Measurements from ENCODE around the gene ZNF621. TPM values are rescaled to one million over a fixed set of nuclear protein-coding genes. Genes with fewer than 3 reads are reported as not detected.
A peak's percentile ranks its signal among the peaks of the same experiment; 100 is the strongest.

ZNF621 gene
- total RNA-seq = 10 to 100 TPM in 1 of 4 donors, 1 to 10 TPM in 3; 5.1 to 13.4 (median 8.3) TPM

DNA sequence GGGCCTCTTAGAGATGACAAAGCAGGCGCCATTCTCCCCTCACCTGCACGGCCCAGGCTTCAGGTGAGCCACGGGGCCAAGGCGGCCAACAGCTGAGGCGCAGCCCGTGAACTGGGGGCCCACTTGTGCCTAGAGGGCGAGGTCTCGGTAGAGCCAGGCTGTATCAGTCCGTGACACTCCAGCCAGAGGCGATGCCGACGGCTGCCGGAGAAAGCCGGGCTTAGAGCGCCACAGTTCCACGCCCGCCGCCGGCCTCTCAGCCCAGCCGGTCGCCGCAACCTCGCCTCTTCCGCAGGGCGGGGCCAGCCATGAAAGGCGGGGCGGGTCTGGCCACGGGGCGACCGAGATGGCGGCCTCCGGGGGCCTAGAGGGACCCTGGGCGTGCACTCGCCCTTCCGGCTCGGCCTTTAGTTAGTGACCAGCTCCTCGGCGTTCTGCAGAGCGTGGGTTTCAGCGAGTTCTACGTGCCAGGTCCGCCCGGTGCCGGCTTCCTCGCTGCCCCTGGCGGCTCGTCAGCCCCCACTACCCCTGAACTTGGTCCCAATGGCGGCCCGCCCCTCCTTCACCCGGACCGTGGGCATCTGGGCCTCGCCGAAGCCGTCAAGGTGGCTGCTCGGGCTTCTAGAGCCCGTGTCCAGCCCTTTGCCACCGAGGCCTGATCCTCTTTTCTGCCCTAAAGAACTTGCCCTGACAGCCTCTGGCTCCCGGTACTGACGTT, at the start of gene ZNF621:
Gene ZNF621 (plus strand): TSS at position 393 of the 718 bp plus-strand sequence. CDS start 881 bp downstream, outside the sequence.
- Histone ChIP-seq H3K27ac (peak within 1 kb of the TSS; percentile 92 to 96 (median 95)), H3K4me1 (peaks cover 7 to 23% (median 9%) of the 10 kb centered on the region in 3 donors), H3K27me3 (no peaks in the 10 kb centered on the region), H3K4me3 (peak within 1 kb of the TSS; percentile 75 to 98 (median 89)), H3K36me3 (peaks cover 0 to 35% (median 3%) of the 10 kb centered on the region in 3 donors), H3K9me3 (no peaks in the 10 kb centered on the region)
- peak; percentile 39 for DNase-seq
- 3 to 7% methylated on average over 3 to 8 of the region's 59 CpGs for WGBS, 2 donors
- intact Hi-C loops (cut with DNase I) = no loop called here
- TF ChIP-seq CTCF (IDR thresholded peaks at IDR 0.05) (peak in 2 of 6 experiments; percentile 3 to 11), POLR2A (IDR thresholded peaks at IDR 0.05) (peak in 3 of 4 donors; percentile 59 to 90 (median 82))

- DNase-seq = peak; percentile 7
- intact Hi-C loops (cut with DNase I) = no loop called here
- Histone ChIP-seq H3K4me1 (peaks cover 0 to 17% (median 5%) of the 10 kb centered on the region in 3 donors), H3K4me3 (peak within 1 kb of the TSS; percentile 67 to 93 (median 88)), H3K36me3 (peaks cover 0 to 32% (median 0%) of the 10 kb centered on the region in 3 donors), H3K27me3 (no peaks in the 10 kb centered on the region), H3K9me3 (no peaks in the 10 kb centered on the region), H3K27ac (peak within 1 kb of the TSS; percentile 82 to 84 (median 82))
- 8 to 11% methylated on average over 29 to 32 of the region's 48 CpGs for WGBS, 2 donors
- no peak for TF ChIP-seq CTCF (IDR thresholded peaks at IDR 0.05)
- TF ChIP-seq POLR2A (IDR thresholded peaks at IDR 0.05) = no peak
Observed at GRCh38 chr3:40476478-40477470, 48.0 kb upstream of the ZNF621 start, which contains the start of gene ZNF619. ZNF619 (plus strand) TSS chr3:40477122; CDS start chr3:40477980, 858 bp downstream.

DNA sequence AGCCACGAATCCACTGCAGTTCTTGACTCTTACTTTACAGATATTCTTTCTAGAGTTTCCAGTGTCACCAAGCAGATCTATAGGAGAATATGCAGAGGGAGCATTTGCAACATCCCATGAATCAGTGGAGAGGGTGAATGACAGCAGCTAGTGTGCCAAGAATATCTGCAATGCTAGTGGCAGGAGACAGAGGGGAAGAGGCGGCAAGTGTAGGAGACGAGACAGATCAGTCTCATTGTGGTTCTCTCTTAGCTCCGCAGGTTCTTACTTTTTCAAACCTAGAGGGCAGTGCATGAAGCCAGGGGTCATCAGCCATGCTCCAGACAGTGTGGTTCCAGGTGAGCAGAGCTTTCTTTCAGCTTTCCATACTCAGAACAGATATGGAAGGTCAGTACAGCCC, 47.1 kb upstream of the ZNF621 start:
- Histone ChIP-seq H3K36me3 (peaks cover 0 to 41% (median 0%) of the 10 kb centered on the region in 3 donors), H3K9me3 (no peaks in the 10 kb centered on the region), H3K27me3 (no peaks in the 10 kb centered on the region), H3K4me3 (peak overlapping the region; percentile 67 to 93 (median 88)), H3K4me1 (peaks cover 0 to 17% (median 5%) of the 10 kb centered on the region in 3 donors), H3K27ac (peak overlapping the region in 1 of 4 donors; percentile 84)
- intact Hi-C loops (cut with DNase I) = no loop called here
- no peak for DNase-seq
- TF ChIP-seq CTCF (IDR thresholded peaks at IDR 0.05) (no peak), POLR2A (IDR thresholded peaks at IDR 0.05) (no peak)
- 33 to 53% methylated on average over 4 of the region's 4 CpGs for WGBS, 2 donors

DNA sequence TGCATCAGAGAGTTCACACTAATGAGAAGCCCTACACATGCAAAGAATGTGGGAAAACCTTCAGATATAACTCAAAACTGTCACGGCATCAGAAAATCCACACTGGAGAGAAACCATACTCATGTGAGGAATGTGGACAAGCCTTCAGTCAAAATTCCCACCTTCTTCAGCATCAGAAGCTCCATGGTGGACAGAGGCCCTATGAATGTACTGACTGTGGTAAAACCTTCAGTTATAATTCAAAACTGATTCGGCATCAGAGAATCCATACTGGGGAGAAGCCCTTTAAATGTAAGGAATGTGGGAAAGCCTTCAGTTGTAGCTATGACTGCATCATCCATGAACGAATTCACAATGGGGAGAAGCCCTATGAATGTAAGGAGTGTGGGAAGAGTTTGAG, 37.6 kb upstream of the ZNF621 start:
- TF ChIP-seq POLR2A (IDR thresholded peaks at IDR 0.05) (no peak), CTCF (IDR thresholded peaks at IDR 0.05) (no peak)
- 93 to 98% methylated on average over 3 of the region's 3 CpGs for WGBS, 2 donors
- peaks cover 12 to 73% (median 13%) of the 10 kb centered on the region in 3 donors for H3K36me3 ChIP-seq

More for the DNA sequence above, 37.6 kb upstream of the ZNF621 start:
- H3K9me3 ChIP-seq = peaks cover 0 to 29% (median 22%) of the 10 kb centered on the region in 3 donors
- H3K27ac ChIP-seq = no peak overlapping the region
- H3K4me3 ChIP-seq = no peak overlapping the region
- H3K4me1 ChIP-seq = no peaks in the 10 kb centered on the region
- intact Hi-C loops (cut with DNase I) = no loop called here
- no peak for DNase-seq
- H3K27me3 ChIP-seq = no peaks in the 10 kb centered on the region
